Activated CD8-positive, alpha-beta T cell treated with anti-CD3 and anti-CD28 coated beads for 36 hours (primary cell): Measurements from ENCODE around the gene KCND1. TPM values are rescaled to one million over a fixed set of nuclear protein-coding genes. Genes with fewer than 3 reads are reported as not detected.

Source experiments
- ATAC-seq: fragments of 200-7000 bp; cut with Tn5 transposase; one replicate; pipeline ENCODE4 v1.10.0; 2021; ENCODE audit warnings: mild to moderate bottlenecking, moderate library complexity
- CTCF ChIA-PET: fragments of 350-600 bp; sonication (Branson Sonifier 250); formaldehyde crosslinking; loops from one replicate; lab custom pipeline; 2021; ENCODE audit warnings: antibody characterized with exemption; lab: Charles Lee
- POLR2A ChIA-PET: fragments of 350-600 bp; sonication (Branson Sonifier 250); formaldehyde crosslinking; loops from one replicate; lab custom pipeline; 2021; ENCODE audit warnings: antibody characterized with exemption; lab: Charles Lee
- DNase-seq: peaks from one replicate; pipeline ENCODE4 v3.0.0-alpha.2; 2020
- H3K27ac Mint-ChIP-seq: one replicate; pipeline ENCODE4 v1.8.0; 2021; ENCODE audit warnings: mild to moderate bottlenecking, mixed read lengths
- H3K27me3 Mint-ChIP-seq: one replicate; pipeline ENCODE4 v1.8.0; 2021; ENCODE audit warnings: mixed read lengths
- H3K36me3 Mint-ChIP-seq: one replicate; pipeline ENCODE4 v1.8.0; 2021; ENCODE audit warnings: low read depth, mixed read lengths
- H3K4me1 Mint-ChIP-seq: one replicate; pipeline ENCODE4 v1.8.0; 2021; ENCODE audit warnings: low read depth, mixed read lengths
- H3K4me3 Mint-ChIP-seq: one replicate; pipeline ENCODE4 v1.8.0; 2021; ENCODE audit warnings: mild to moderate bottlenecking, moderate library complexity, mixed read lengths
- H3K9me3 Mint-ChIP-seq: one replicate; pipeline ENCODE4 v1.8.0; 2021; ENCODE audit warnings: mixed read lengths
- CTCF ChIP-seq: fragments of 200-600 bp; IDR thresholded peaks from one replicate; pipeline ENCODE4 v1.8.0; 2022; ENCODE audit warnings: antibody characterized with exemption, mild to moderate bottlenecking
- intact Hi-C: fragments of 100-400 bp; cut with micrococcal nuclease; formaldehyde crosslinking; loops from one replicate; pipeline ENCODE4 v1.10.0; 2022
- total RNA-seq, 2 experiments: library from RNA; stranded (reverse); gene quantifications; one replicate each; pipeline ENCODE4 v1.2.3, GENCODE V29; 2021

Gene KCND1
- total RNA-seq, 2 experiments from 2014 or later, result 2.5 to 2.6 TPM

GRCh38 chrX:48914593-48915493 lies 56.8 kb downstream of the KCND1 start:
- H3K36me3 Mint-ChIP-seq, result peaks cover 64% of the 10 kb centered on the region
- peak overlapping the region; percentile 96 for H3K4me3 Mint-ChIP-seq
- ChIA-PET POLR2A (interaction anchor here (0.6 to 7.1 kb wide), 10 partner anchors 8 to 376 kb away, joined by 3 to 176 read pairs (median 4); partner anchors contain the start of genes OTUD5, PQBP1 and TIMM17B), CTCF (interaction anchor here (1.0 to 1.1 kb wide), 2 partner anchors 23 to 31 kb away, joined by 3 read pairs; no protein-coding TSS in a partner anchor)
- no peak for ATAC-seq
- DNase-seq, result peak; percentile 5
- no peak for TF ChIP-seq CTCF
- intact Hi-C loops, result no loop called here
- H3K27me3 Mint-ChIP-seq, result no peaks in the 10 kb centered on the region
- H3K4me1 Mint-ChIP-seq, result peaks cover 38% of the 10 kb centered on the region
- no peaks in the 10 kb centered on the region for H3K9me3 Mint-ChIP-seq
- H3K27ac Mint-ChIP-seq, result peak overlapping the region; percentile 98

- no peak for TF ChIP-seq CTCF
- peaks cover 35% of the 10 kb centered on the region for H3K4me1 Mint-ChIP-seq
- ChIA-PET POLR2A (interaction anchor here (0.8 to 7.1 kb wide), 5 partner anchors 10 to 40 kb away, joined by 3 to 176 read pairs (median 5); partner anchors contain the start of genes PQBP1 and TIMM17B), CTCF (interaction anchor here (0.6 kb wide), 1 partner anchor 15 kb away, joined by 4 read pairs; no protein-coding TSS in a partner anchor)
- H3K9me3 Mint-ChIP-seq, result no peaks in the 10 kb centered on the region
- intact Hi-C loops, result no loop called here
- peaks cover 58% of the 10 kb centered on the region for H3K36me3 Mint-ChIP-seq
- H3K27me3 Mint-ChIP-seq, result no peaks in the 10 kb centered on the region
- no peak for DNase-seq
- H3K27ac Mint-ChIP-seq, result peak overlapping the region; percentile 98
- no peak for ATAC-seq
- H3K4me3 Mint-ChIP-seq, result peak overlapping the region; percentile 96
Measured at GRCh38 chrX:48913605-48914366, 57.9 kb downstream of the KCND1 start.

- peak within 1 kb of the TSS; percentile 96 for H3K4me3 Mint-ChIP-seq
- no peaks in the 10 kb centered on the region for H3K27me3 Mint-ChIP-seq
- peaks cover 36% of the 10 kb centered on the region for H3K4me1 Mint-ChIP-seq
- ChIA-PET CTCF (interaction anchor here (1.0 to 1.4 kb wide), 4 partner anchors 28 to 263 kb away, joined by 3 to 4 read pairs (median 3); no protein-coding TSS in a partner anchor), POLR2A (interaction anchor here (0.6 to 7.1 kb wide), 11 partner anchors 8 to 275 kb away, joined by 3 to 176 read pairs (median 7); partner anchors contain the start of genes GRIPAP1, OTUD5, PQBP1 and TIMM17B)
- intact Hi-C loops, result no loop called here
- ATAC-seq (peak; percentile 79), DNase-seq (peak; percentile 90)
- TF ChIP-seq CTCF, result no peak
- no peaks in the 10 kb centered on the region for H3K9me3 Mint-ChIP-seq
- peak within 1 kb of the TSS; percentile 98 for H3K27ac Mint-ChIP-seq
- H3K36me3 Mint-ChIP-seq, result peaks cover 37% of the 10 kb centered on the region
Measured at GRCh38 chrX:48911412-48912182, 60.0 kb downstream of the KCND1 start, which contains the start of gene SLC35A2. SLC35A2 (minus strand) TSS chrX:48911646; CDS start chrX:48911636, 10 bp downstream.

Other genes starting within 250 kb of the KCND1 start
- not detected for gene GLOD5, start 210.1 kb downstream of the KCND1 start, total RNA-seq
- not detected for gene GATA1, start 185.3 kb downstream of the KCND1 start, total RNA-seq
- gene HDAC6, start 169.8 kb downstream of the KCND1 start, total RNA-seq, result 10 to 100 TPM; 51.2 to 54.5 TPM
- gene ERAS, start 145.3 kb downstream of the KCND1 start, total RNA-seq, result not detected
- 1 to 10 TPM; 1.1 to 1.4 TPM for gene PCSK1N, start 136.2 kb downstream of the KCND1 start, total RNA-seq
- gene TIMM17B, start 74.1 kb downstream of the KCND1 start, total RNA-seq, result 10 to 100 TPM; 50.1 to 52.2 TPM
- gene PQBP1, start 73.9 kb downstream of the KCND1 start, total RNA-seq, result 10 to 100 TPM; 63.9 to 66.5 TPM
- gene SLC35A2, start 60.2 kb downstream of the KCND1 start, total RNA-seq, result 10 to 100 TPM; 14.7 to 15.0 TPM
- 100 to 1,000 TPM; 169 to 177 TPM for gene PIM2, start 52.8 kb downstream of the KCND1 start, total RNA-seq
- gene OTUD5, start 14.2 kb downstream of the KCND1 start, total RNA-seq, result 10 to 100 TPM; 50.6 to 51.5 TPM
- 10 to 100 TPM; 64.3 to 67.7 TPM for gene GRIPAP1, start 30.4 kb upstream of the KCND1 start, total RNA-seq
- 10 to 100 TPM; 17.9 to 19.5 TPM for gene TFE3, start 71.5 kb upstream of the KCND1 start, total RNA-seq
- gene CCDC120, start 87.2 kb upstream of the KCND1 start, total RNA-seq, result 1 to 10 TPM; 3.5 to 3.7 TPM
- gene PRAF2, start 102.2 kb upstream of the KCND1 start, total RNA-seq, result 10 to 100 TPM; 10.8 to 12.4 TPM
- gene WDR45, start 108.0 kb upstream of the KCND1 start, total RNA-seq, result 10 to 100 TPM; 16.9 to 19.6 TPM
- gene GPKOW, start 151.9 kb upstream of the KCND1 start, total RNA-seq, result 10 to 100 TPM; 18.5 to 19.0 TPM
- gene MAGIX, start 190.9 kb upstream of the KCND1 start, total RNA-seq, result under 1 TPM; 0.54 to 0.87 TPM
- gene PLP2, start 200.1 kb upstream of the KCND1 start, total RNA-seq, result 100 to 1,000 TPM; 130 to 136 TPM
- gene PRICKLE3, start 214.5 kb upstream of the KCND1 start, total RNA-seq, result 10 to 100 TPM; 25.9 TPM
- 10 to 100 TPM; 10.2 to 11.4 TPM for gene SYP, start 228.3 kb upstream of the KCND1 start, total RNA-seq